GM19324 (cell line): Measurements from ENCODE around the gene RAB40C.

Experiments used
- ATAC-seq: cut with Tn5 transposase; IDR thresholded peaks from one replicate; pipeline ENCODE4 v1.9.1; 2021; ENCODE audit warnings: mild to moderate bottlenecking, moderate library complexity; ENCODE audit not compliant: unreplicated experiment, low FRiP score

RAB40C gene

GRCh38 chr16:677316-678190, 87.7 kb downstream of the RAB40C start:
- ATAC-seq = no peak

GRCh38 chr16:678209-678857, 88.5 kb downstream of the RAB40C start:
- no peak for ATAC-seq
